HEK293T (cell line): ENCODE results near the gene NOS1.

Experiments used
- CTCF ChIA-PET: fragments of 350-600 bp; formaldehyde crosslinking; extraction: SDS; loops from one replicate; lab custom pipeline; 2021; ENCODE audit warnings: antibody characterized with exemption, inconsistent platforms; lab: Yijun Ruan, JAX
- POLR2A ChIA-PET: fragments of 350-600 bp; formaldehyde crosslinking; extraction: SDS; loops from one replicate; lab custom pipeline; 2020; ENCODE audit warnings: antibody characterized with exemption, inconsistent platforms; lab: Yijun Ruan, JAX
- DNase-seq: peaks from one replicate; pipeline ENCODE4 v3.0.0; 2012; ENCODE audit warnings: mixed read lengths; ENCODE audit errors: extremely low spot score
- ARNT ChIP-seq: fragments of 450-650 bp; IDR thresholded peaks from 2 replicates; pipeline ENCODE4 v1.6.1; 2017; ENCODE audit warnings: mild to moderate bottlenecking
- BHLHE40 ChIP-seq: fragments of 450-650 bp; IDR thresholded peaks from 2 replicates; pipeline ENCODE4 v1.6.1; 2016; ENCODE audit warnings: mild to moderate bottlenecking, moderate library complexity, borderline replicate concordance
- CTBP1 ChIP-seq: fragments of 450-650 bp; IDR thresholded peaks from 2 replicates; pipeline ENCODE4 v1.6.1; 2016; ENCODE audit warnings: borderline replicate concordance
- ELF4 ChIP-seq: fragments of 450-650 bp; IDR thresholded peaks from 2 replicates; pipeline ENCODE4 v1.6.1; 2017; ENCODE audit warnings: antibody characterized with exemption
- FOXA1 ChIP-seq: fragments of 450-650 bp; IDR thresholded peaks from 2 replicates; pipeline ENCODE4 v1.6.1; 2016; ENCODE audit warnings: mild to moderate bottlenecking
- FOXK2 ChIP-seq: fragments of 450-650 bp; IDR thresholded peaks from 2 replicates; pipeline ENCODE4 v1.6.1; 2016; ENCODE audit warnings: mild to moderate bottlenecking
- FOXM1 ChIP-seq: fragments of 450-650 bp; IDR thresholded peaks from 2 replicates; pipeline ENCODE4 v1.6.1; 2017; ENCODE audit warnings: mild to moderate bottlenecking, borderline replicate concordance
- HDGF ChIP-seq: fragments of 450-650 bp; IDR thresholded peaks from 2 replicates; pipeline ENCODE4 v1.6.1; 2017; ENCODE audit warnings: antibody characterized with exemption, borderline replicate concordance
- L3MBTL2 ChIP-seq: fragments of 450-650 bp; conservative IDR thresholded peaks from 2 replicates; pipeline ENCODE4 v1.6.1; 2016; ENCODE audit warnings: mild to moderate bottlenecking
- LEF1 ChIP-seq: fragments of 450-650 bp; IDR thresholded peaks from 2 replicates; pipeline ENCODE4 v1.6.1; 2017; ENCODE audit warnings: mild to moderate bottlenecking, borderline replicate concordance
- NFRKB ChIP-seq: fragments of 450-650 bp; IDR thresholded peaks from 2 replicates; pipeline ENCODE4 v1.6.1; 2016; ENCODE audit warnings: mild to moderate bottlenecking, moderate library complexity
- PKNOX1 ChIP-seq: fragments of 450-650 bp; IDR thresholded peaks from 2 replicates; pipeline ENCODE4 v1.6.1; 2016
- SP1 ChIP-seq: fragments of 450-650 bp; IDR thresholded peaks from 2 replicates; pipeline ENCODE4 v1.6.1; 2017
- SUZ12 ChIP-seq: fragments of 450-650 bp; IDR thresholded peaks from 2 replicates; pipeline ENCODE4 v1.6.1; 2016; ENCODE audit warnings: mild to moderate bottlenecking
- TARDBP ChIP-seq: fragments of 450-650 bp; IDR thresholded peaks from 2 replicates; pipeline ENCODE4 v1.6.1; 2016
- ZNF384 ChIP-seq: fragments of 450-650 bp; IDR thresholded peaks from 2 replicates; pipeline ENCODE4 v1.6.1; 2016

Gene NOS1

DNA sequence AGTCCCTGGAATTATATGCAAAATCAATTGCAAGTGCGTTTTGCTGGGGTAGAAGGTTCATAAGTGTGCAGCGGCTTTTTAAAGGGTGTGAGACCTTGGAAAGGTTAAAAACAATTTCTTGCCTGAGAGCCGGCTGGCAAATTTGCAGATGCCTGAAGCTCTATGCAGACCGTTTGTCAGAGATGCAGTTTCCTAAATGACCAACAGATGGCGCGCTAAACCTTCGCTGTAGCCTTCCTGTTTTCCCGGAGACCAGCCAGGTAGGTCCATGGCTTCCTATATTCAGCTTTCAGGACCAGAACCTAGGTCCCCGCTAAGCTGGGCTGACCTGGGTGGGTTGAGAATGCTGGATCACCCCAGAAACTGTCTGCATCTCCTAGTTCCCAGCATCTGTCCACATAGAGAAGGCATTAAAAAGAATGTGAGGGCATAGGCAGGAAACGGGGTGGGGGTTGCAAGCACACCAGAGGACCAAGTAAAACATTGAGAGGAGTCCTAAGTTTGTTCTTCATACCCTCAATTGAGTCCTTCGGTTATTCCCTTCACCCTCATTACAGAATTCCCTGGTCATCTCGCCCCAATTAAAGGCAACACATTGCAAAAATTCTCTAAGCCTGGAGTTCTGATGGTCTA is 5.7 kb upstream of the NOS1 start:
- TF ChIP-seq PKNOX1 (no peak), HDGF (no peak), FOXA1 (no peak), L3MBTL2 (no peak), BHLHE40 (no peak), TARDBP (no peak), ZNF384 (no peak), ELF4 (no peak), SP1 (no peak), SUZ12 (no peak), CTBP1 (no peak), NFRKB (no peak), ARNT (no peak), FOXK2 (no peak), LEF1 (no peak), FOXM1 (no peak)
- CTCF ChIA-PET, result interaction anchor here (0.6 to 2.5 kb wide), 15 partner anchors 14 to 489 kb away, joined by 3 to 32 read pairs (median 4); no protein-coding TSS in a partner anchor
- peak; percentile 81 for DNase-seq
- POLR2A ChIA-PET, result no interaction called here

- no peak for DNase-seq
- ChIA-PET CTCF (no interaction called here), POLR2A (no interaction called here)
- TF ChIP-seq BHLHE40 (no peak), PKNOX1 (no peak), FOXK2 (no peak), SUZ12 (no peak), TARDBP (no peak), LEF1 (no peak), L3MBTL2 (no peak), ZNF384 (no peak), FOXA1 (no peak), CTBP1 (no peak), FOXM1 (no peak), HDGF (no peak), ARNT (no peak), SP1 (no peak)
Observed at GRCh38 chr12:117365049-117365616, 3.7 kb upstream of the NOS1 start.

DNA sequence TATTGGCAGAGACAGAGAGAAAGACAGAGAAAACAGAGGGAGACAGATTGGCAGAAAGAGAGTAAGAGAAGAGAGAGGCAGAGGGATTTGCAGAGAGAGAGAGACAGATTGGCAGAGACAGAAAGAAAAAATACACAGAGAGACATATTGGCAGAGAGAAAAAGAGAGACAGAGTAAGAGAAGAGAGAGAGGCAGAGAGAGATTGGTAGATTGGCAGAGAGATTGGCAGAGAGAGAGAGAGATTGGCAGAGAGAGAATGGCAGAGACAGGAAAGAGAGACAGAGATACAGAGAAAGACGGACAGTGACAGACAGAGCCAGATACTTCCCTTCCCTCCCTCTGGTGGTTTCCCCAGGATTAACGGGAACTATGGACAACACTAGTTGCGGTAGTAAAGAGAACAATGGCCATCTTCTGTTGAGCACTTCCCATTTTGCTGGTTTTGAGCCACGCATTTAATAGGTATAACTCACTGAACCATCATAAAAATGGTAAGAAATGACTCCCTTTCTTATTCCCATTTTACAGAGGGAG is 2.6 kb upstream of the NOS1 start:
- CTCF ChIA-PET, result no interaction called here
- POLR2A ChIA-PET, result no interaction called here
- no peak for DNase-seq
- TF ChIP-seq ARNT (no peak), HDGF (no peak), CTBP1 (no peak)

GRCh38 chr12:117363056-117363662 is 1.7 kb upstream of the NOS1 start:
- POLR2A ChIA-PET, result no interaction called here
- no peak for TF ChIP-seq TARDBP
- no peak for TF ChIP-seq BHLHE40
- no peak for TF ChIP-seq ARNT

GRCh38 chr12:117362391-117362790 is 965 bp upstream of the NOS1 start:
- TF ChIP-seq L3MBTL2 (no peak), FOXK2 (no peak)
- ChIA-PET CTCF (no interaction called here), POLR2A (no interaction called here)
- DNase-seq, result no peak

More at GRCh38 chr12:117363056-117363662, 1.7 kb upstream of the NOS1 start:
- DNase-seq, result no peak
- CTCF ChIA-PET, result no interaction called here

GRCh38 chr12:117361905-117362304 is 479 bp upstream of the NOS1 start:
- CTCF ChIA-PET, result no interaction called here
- no peak for TF ChIP-seq BHLHE40
- TF ChIP-seq FOXA1, result no peak
- no peak for TF ChIP-seq ARNT
- no peak for TF ChIP-seq SUZ12
- no peak for TF ChIP-seq NFRKB
- TF ChIP-seq FOXM1, result no peak
- TF ChIP-seq ELF4, result no peak
- TF ChIP-seq ZNF384, result no peak
- no peak for TF ChIP-seq PKNOX1
- no peak for TF ChIP-seq L3MBTL2
- POLR2A ChIA-PET, result no interaction called here
- DNase-seq, result no peak
